ENCODE measurements around the gene WNT7A.

The WNT7A gene

GRCh38 chr3:13829311-13829710 is 50.6 kb downstream of the WNT7A start:
- ATAC-seq (ENCODE audit: low read depth): no peak
- no peak overlapping the region for H3K4me3 ChIP-seq (ENCODE audit: severe bottlenecking)
- no peak for DNase-seq (ENCODE audit: low spot score)
- H3K27me3 ChIP-seq (ENCODE audit: insufficient read depth, poor library complexity, severe bottlenecking): no peaks in the 10 kb centered on the region
- H3K27ac ChIP-seq (ENCODE audit: poor library complexity, severe bottlenecking): peak overlapping the region; percentile 61
- no peak for TF ChIP-seq CTCF (IDR thresholded peaks at IDR 0.05; ENCODE audit: poor library complexity, severe bottlenecking)
- H3K4me1 ChIP-seq (ENCODE audit: insufficient read depth, poor library complexity, severe bottlenecking): peaks cover 37% of the 10 kb centered on the region
- H3K9me3 ChIP-seq (ENCODE audit: severe bottlenecking): no peaks in the 10 kb centered on the region
- H3K36me3 ChIP-seq (ENCODE audit: low read depth): peaks cover 6% of the 10 kb centered on the region; the same call in 1 of the 2 replicates

GRCh38 chr3:13828501-13829265 is 51.2 kb downstream of the WNT7A start:
- H3K27me3 ChIP-seq (ENCODE audit: insufficient read depth, poor library complexity, severe bottlenecking): no peaks in the 10 kb centered on the region
- ATAC-seq (ENCODE audit: low read depth) (no peak), DNase-seq (ENCODE audit: low spot score) (no peak)
- no peaks in the 10 kb centered on the region for H3K9me3 ChIP-seq (ENCODE audit: severe bottlenecking)
- H3K4me3 ChIP-seq (ENCODE audit: severe bottlenecking): no peak overlapping the region
- peak overlapping the region; percentile 61 for H3K27ac ChIP-seq (ENCODE audit: poor library complexity, severe bottlenecking)
- H3K36me3 ChIP-seq (ENCODE audit: low read depth): peaks cover 6% of the 10 kb centered on the region; the same call in 1 of the 2 replicates
- peaks cover 37% of the 10 kb centered on the region for H3K4me1 ChIP-seq (ENCODE audit: insufficient read depth, poor library complexity, severe bottlenecking)
- TF ChIP-seq CTCF (IDR thresholded peaks at IDR 0.05; ENCODE audit: poor library complexity, severe bottlenecking): no peak

- Histone ChIP-seq H3K27me3 (ENCODE audit: insufficient read depth, poor library complexity, severe bottlenecking) (no peaks in the 10 kb centered on the region), H3K36me3 (ENCODE audit: low read depth) (peaks cover 6% of the 10 kb centered on the region; the same call in 1 of the 2 replicates), H3K4me3 (ENCODE audit: severe bottlenecking) (no peak overlapping the region), H3K4me1 (ENCODE audit: insufficient read depth, poor library complexity, severe bottlenecking) (peaks cover 37% of the 10 kb centered on the region), H3K27ac (ENCODE audit: poor library complexity, severe bottlenecking) (peak overlapping the region; percentile 61), H3K9me3 (ENCODE audit: severe bottlenecking) (no peaks in the 10 kb centered on the region)
- DNase-seq (ENCODE audit: low spot score) (no peak), ATAC-seq (ENCODE audit: low read depth) (no peak)
- TF ChIP-seq CTCF (IDR thresholded peaks at IDR 0.05; ENCODE audit: poor library complexity, severe bottlenecking): no peak
These were observed 52.2 kb downstream of the WNT7A start for GRCh38 chr3:13827699-13828098.

GRCh38 chr3:13827256-13827655 is 52.6 kb downstream of the WNT7A start:
- DNase-seq (ENCODE audit: low spot score): no peak
- no peaks in the 10 kb centered on the region for H3K27me3 ChIP-seq (ENCODE audit: insufficient read depth, poor library complexity, severe bottlenecking)
- H3K4me1 ChIP-seq (ENCODE audit: insufficient read depth, poor library complexity, severe bottlenecking): peaks cover 39% of the 10 kb centered on the region
- TF ChIP-seq CTCF (IDR thresholded peaks at IDR 0.05; ENCODE audit: poor library complexity, severe bottlenecking): no peak
- peaks cover 6% of the 10 kb centered on the region; the same call in 1 of the 2 replicates for H3K36me3 ChIP-seq (ENCODE audit: low read depth)
- H3K9me3 ChIP-seq (ENCODE audit: severe bottlenecking): no peaks in the 10 kb centered on the region
- peak overlapping the region; percentile 61 for H3K27ac ChIP-seq (ENCODE audit: poor library complexity, severe bottlenecking)
- peak; percentile 35 for ATAC-seq (ENCODE audit: low read depth)
- no peak overlapping the region for H3K4me3 ChIP-seq (ENCODE audit: severe bottlenecking)

GRCh38 chr3:13826672-13827071 is 53.2 kb downstream of the WNT7A start:
- TF ChIP-seq CTCF (IDR thresholded peaks at IDR 0.05; ENCODE audit: poor library complexity, severe bottlenecking): no peak
- Histone ChIP-seq H3K9me3 (ENCODE audit: severe bottlenecking) (no peaks in the 10 kb centered on the region), H3K36me3 (ENCODE audit: low read depth) (peaks cover 6% of the 10 kb centered on the region; the same call in 1 of the 2 replicates), H3K4me3 (ENCODE audit: severe bottlenecking) (no peak overlapping the region), H3K4me1 (ENCODE audit: insufficient read depth, poor library complexity, severe bottlenecking) (peaks cover 45% of the 10 kb centered on the region), H3K27ac (ENCODE audit: poor library complexity, severe bottlenecking) (peak overlapping the region; percentile 61), H3K27me3 (ENCODE audit: insufficient read depth, poor library complexity, severe bottlenecking) (no peaks in the 10 kb centered on the region)
- ATAC-seq (ENCODE audit: low read depth) (no peak), DNase-seq (ENCODE audit: low spot score) (no peak)
